ENCODE results near the gene NARF. TPM values are rescaled to one million over a fixed set of nuclear protein-coding genes. Genes with fewer than 3 reads are reported as not detected.
"Not testable (repeated sequence)": the region's sequence is repeated elsewhere in the genome, so short reads cannot be mapped to it uniquely, and the experiment has no call there.

Gene NARF
- 21.6 and 30.3 TPM in 2 replicates for total RNA-seq

DNA sequence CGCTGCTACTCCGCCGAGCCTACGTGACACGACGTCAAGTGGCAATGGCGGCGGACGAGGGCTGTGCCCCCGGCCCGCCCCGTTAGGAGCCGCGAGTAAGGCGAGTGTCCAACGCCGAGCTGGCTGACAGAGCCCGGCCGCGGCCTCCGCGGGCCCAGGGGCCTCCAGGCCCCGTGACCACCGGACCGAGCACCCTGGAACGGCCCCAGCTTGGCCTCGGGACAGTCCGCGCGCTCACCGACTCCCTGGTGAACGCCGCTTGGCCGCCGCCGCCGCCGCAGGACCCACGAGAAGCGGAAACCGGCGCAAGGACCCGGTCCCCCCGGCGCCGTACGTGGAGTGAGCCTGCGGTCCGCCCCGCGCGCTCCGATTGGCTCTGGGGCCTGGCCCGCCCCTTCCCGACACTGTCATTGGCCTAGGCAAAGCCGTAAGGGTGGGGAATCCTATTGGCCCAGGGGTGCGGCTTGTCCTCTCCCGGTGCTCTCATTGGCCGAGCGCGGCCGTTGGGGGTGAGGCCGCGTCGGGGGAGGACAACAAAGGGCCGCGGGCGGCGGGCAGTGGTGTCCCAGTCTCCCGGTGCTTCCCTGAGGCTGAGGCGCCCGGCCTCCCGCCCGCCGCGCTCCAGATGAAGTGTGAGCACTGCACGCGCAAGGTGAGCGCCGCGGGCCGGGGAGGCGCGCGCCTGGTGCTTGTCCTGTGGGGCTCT, at the start of gene NARF:
NARF (plus strand) TSS at position 563 of the 706 bp plus-strand sequence; CDS start at position 626, 63 bp downstream.
- peak; percentile 98 for DNase-seq (ENCODE audit: low read depth)
- H3K4me3 ChIP-seq (ENCODE audit: low read depth, low read length) = peak within 1 kb of the TSS; percentile 84
- TF ChIP-seq, protein P1, sequence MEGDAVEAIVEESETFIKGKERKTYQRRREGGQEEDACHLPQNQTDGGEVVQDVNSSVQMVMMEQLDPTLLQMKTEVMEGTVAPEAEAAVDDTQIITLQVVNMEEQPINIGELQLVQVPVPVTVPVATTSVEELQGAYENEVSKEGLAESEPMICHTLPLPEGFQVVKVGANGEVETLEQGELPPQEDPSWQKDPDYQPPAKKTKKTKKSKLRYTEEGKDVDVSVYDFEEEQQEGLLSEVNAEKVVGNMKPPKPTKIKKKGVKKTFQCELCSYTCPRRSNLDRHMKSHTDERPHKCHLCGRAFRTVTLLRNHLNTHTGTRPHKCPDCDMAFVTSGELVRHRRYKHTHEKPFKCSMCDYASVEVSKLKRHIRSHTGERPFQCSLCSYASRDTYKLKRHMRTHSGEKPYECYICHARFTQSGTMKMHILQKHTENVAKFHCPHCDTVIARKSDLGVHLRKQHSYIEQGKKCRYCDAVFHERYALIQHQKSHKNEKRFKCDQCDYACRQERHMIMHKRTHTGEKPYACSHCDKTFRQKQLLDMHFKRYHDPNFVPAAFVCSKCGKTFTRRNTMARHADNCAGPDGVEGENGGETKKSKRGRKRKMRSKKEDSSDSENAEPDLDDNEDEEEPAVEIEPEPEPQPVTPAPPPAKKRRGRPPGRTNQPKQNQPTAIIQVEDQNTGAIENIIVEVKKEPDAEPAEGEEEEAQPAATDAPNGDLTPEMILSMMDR (IDR thresholded peaks at IDR 0.05; ENCODE audit: insufficient read depth, low read depth, low read length) = no peak

DNA sequence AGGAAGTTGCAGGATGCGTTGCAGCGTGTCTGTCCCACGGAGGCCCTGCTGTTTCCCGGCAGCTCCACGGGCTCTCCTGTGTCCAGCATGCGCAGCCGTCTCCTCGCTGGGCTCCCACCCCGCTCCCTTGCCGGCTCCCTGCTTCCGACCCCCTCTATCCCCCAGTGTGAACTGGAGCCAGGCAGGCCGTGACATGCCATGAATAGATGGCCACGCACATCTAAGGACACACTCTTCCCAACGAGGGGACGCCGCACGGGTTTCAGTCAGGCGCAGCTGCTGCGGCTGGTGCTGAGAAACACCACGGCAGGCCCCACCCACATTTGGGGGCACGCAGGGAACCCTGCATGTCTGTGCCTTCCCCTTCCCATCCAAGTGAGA, 49.6 kb upstream of the NARF start:
- no peak for DNase-seq (ENCODE audit: low read depth)
- H3K4me3 ChIP-seq (ENCODE audit: low read depth, low read length) = no peak overlapping the region
- TF ChIP-seq, protein P1 (IDR thresholded peaks at IDR 0.05; ENCODE audit: insufficient read depth, low read depth, low read length) = no peak

DNA sequence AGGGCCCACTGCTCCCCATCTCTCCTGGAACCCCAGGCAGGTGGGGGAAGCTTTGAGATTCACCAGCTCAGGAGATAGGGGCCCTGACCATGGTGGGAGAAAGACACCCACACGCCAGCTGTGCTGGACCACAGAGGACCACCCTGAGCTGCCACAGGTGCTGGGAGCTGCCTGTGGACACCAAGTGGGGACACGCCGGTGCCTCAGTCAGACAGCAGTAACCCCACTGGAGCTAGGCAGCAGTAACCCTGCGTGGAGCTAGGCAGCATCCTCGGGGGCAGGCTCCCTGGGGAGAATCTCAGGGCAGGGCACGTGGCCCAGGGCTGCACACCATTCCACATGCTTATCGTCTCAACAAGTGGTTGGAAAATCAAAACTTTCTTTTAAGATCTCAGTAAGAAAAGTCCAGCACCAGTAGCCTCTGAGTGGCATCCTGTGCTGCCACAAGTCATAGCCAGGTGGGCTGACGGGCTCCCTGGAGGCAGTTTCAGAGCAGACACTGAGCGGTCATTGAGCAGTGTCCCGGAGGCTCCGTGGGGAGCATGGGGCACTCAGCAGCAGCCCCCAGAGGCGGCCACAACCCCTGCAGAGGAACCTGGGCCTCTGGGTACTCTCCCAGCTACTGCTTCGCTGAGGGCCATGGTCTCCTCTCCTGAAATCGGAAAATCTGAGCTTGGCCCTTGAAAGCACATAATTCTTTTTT, 48.4 kb upstream of the NARF start:
- TF ChIP-seq, protein P1 (IDR thresholded peaks at IDR 0.05; ENCODE audit: insufficient read depth, low read depth, low read length) = no peak
- no peak overlapping the region for H3K4me3 ChIP-seq (ENCODE audit: low read depth, low read length)
- no peak for DNase-seq (ENCODE audit: low read depth)

DNA sequence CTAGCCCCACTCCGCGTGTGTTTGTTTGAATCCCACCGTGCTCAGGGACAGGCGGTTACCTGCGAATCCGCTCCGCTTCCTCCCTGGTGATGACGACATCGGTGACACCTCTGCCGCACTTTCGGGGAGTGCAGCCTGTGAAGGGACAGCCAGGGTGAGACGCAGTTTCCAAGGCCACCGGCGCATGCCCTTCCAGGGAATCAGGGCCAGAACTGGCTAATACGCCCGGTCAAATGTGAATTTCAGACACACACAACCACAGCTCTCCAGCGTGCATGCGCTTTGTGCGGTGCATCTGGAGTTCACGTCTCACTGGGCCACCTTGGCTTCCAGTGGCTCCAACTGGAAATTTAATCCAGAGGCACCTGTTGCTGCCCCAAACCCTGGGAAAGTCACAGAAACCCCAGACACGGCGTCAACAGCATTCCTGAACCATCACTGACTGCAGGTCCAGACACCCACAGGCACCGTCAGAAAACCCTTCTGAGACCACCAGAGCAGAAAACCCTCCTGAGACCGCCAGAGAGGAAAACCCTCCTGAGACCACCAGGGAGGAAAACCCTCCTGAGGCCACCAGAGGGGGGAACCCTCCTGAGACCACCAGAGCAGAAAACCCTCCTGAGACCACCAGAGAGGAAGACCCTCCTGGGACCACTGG, 47.0 kb upstream of the NARF start:
- no peak for DNase-seq (ENCODE audit: low read depth)
- no peak overlapping the region for H3K4me3 ChIP-seq (ENCODE audit: low read depth, low read length)
- TF ChIP-seq, protein P1 (IDR thresholded peaks at IDR 0.05; ENCODE audit: insufficient read depth, low read depth, low read length) = no peak

DNA sequence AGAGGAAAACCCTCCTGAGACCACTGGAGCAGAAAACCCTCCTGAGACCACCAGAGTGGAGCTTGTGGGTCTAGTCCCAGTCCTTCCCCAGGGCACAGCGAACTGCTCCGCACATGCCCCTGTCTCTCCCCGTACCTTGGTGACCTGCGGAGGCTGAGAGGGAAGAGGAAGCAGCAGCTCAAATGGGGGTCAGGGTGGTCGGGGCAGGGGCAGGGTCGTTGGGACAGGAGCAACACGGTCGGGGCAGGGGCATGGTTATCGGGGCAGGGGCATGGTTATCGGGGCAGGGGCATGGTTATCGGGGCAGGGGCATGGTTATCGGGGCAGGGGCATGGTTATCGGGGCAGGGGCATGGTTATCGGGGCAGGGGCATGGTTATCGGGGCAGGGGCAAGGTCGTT, 46.5 kb upstream of the NARF start:
- DNase-seq (ENCODE audit: low read depth); H3K4me3 ChIP-seq (ENCODE audit: low read depth, low read length): not testable (repeated sequence)

DNA sequence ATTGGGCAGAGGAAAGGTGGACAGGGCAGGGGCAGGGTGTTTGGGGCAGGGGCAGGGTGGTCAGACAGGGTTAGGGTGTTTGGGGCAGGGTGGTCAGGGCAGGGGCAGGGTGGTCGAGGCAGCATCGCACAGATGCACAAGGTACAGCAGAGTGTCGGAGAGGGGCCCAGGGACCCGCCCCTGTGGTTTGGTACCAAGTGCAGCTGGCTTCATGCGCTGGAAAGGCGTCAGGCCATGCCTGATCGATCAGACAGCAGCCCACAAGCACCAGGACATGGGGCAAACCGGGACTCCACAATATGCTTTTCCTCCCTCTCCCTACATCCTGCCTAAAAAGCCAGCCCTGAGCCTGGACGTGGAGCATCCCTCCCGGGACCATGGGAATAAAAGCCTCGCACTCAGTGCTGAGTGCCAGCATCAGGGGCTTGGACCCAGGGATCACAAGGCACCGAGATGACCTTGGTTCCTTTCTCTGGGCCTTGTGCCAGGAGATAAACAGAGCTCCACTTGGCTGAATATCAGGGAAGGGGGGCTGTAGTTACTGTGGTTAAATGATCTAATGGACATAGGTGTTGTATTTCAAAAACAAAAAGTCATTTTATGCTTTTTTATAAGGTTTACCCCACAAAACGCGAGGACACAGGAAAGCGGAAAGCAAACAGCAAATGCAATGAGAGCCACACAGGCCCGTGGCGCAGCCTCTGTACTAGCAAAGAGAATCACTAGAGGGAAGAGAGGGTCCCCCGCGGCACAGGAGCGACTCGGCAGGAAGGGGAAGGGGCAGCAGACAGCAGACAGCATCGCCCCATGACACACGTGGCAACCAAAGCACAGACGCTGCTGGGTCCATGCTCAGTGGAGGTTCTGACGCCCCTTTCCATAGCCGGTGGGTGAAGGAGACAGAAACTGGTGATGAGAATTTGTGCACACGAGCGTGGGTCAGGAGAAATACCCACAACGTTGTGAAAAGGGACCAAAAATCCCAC, 45.7 kb upstream of the NARF start:
- no peak overlapping the region for H3K4me3 ChIP-seq (ENCODE audit: low read depth, low read length)
- TF ChIP-seq, protein P1 (IDR thresholded peaks at IDR 0.05; ENCODE audit: insufficient read depth, low read depth, low read length) = no peak
- DNase-seq (ENCODE audit: low read depth) = no peak

Measured in fibroblast of villous mesenchyme (primary cell).